ENCODE data around the gene WFDC6.

DNA sequence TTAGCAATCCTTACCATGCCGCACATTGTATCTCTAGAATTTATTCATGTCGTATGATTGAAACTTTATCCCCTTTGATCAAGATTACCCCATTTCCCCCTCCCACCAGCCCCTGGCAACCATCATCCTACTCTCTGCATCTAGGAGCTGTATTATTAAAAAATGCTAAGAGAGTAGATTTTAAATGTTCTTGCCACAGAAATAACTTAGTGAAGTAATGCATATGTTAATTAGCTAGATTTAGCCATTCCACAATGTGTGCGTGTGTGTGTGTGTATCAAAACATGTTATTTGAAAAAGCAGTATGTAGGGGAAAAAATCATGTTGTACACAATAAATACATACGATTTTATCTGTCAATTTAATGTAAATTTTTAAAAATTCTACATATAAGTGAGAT lies 12.0 kb downstream of the WFDC6 start:
- TF ChIP-seq CTCF (conservative IDR thresholded peaks at IDR 0.05): no peak
- TF ChIP-seq EZH2 (IDR thresholded peaks at IDR 0.05; ENCODE audit: low read depth): no peak
